SKM-1 (cell line): ENCODE measurements around the gene RAP1GAP2.
A peak's percentile ranks its signal among the peaks of the same experiment; 100 is the strongest.
"Not testable (repeated sequence)": the region's sequence is repeated elsewhere in the genome, so short reads cannot be mapped to it uniquely, and the experiment has no call there.

Experiments used
- DNase-seq: peaks from one replicate; lab custom pipeline; 2025; ENCODE audit not compliant: unreplicated experiment; lab: John Stamatoyannopoulos, UW

The RAP1GAP2 gene

DNA sequence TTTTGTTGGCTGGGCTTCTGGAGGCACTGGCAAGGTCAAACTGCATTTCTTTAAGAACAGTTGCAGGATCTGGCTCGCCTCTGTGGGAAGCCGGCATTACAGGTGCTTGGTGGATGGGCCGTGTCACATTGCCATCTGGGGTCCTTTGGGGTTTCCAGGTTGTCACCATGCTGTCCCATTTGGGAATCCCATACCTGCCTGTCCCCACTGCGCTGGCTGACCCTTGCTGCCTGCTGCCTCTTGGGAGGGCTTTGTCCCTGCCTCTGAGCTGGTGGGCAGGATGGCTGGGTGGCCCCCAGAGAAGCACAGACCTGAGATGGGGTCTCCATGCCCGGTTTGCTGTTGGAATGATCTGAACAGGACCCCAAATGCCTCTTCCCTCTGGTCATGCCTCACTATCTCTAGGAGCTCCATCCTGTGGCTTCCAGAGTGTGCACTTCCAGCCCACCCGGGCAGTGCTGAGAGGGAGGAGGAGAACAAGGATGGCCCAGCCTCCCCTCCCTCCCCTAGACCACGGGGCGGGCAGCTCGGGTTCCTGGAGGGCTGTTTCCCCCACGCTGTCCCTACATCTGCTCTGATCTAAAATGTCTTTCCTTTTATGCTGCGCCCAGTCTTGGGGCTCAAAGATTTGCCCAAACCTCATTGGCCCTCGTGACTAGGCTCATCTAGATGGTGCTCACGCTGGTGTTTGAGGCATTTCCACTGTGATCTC, 239.2 kb downstream of the RAP1GAP2 start:
- DNase-seq: no peak

DNA sequence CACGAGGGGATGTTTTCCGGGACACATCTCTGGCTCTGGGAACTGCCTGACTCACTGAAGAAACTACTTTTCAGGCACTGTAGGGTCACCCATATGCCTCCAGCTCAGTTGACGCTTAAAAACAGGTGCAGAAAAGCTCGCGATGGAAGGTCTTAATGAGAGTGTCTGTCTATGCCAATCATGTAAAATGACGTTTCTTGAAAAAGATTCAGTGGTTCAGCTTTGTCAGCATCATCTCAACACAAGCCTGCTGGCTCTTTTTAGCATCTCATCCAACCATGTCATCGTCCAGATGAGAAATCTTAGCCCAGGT, 239.7 kb downstream of the RAP1GAP2 start:
- DNase-seq: no peak

DNA sequence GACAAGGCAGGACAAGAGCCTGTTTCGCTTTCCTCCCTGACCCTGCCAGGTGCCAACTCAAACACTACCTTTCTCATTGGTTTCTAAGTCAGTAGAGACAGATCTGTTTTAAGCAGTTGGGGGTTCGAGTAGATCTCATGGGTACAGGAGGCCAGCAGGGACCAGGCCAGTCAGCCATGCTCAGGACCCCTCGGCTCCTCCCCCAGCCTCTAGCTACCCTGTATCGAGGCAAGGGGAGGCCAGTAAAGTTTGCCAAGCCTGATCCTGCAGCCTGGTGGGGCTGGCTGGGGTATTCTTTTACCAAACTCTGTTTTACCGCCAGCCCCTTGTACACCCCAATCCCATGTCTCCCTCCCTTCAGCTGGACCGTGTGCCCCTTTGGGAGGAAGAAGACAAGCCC, 240.6 kb downstream of the RAP1GAP2 start:
- no peak for DNase-seq

DNA sequence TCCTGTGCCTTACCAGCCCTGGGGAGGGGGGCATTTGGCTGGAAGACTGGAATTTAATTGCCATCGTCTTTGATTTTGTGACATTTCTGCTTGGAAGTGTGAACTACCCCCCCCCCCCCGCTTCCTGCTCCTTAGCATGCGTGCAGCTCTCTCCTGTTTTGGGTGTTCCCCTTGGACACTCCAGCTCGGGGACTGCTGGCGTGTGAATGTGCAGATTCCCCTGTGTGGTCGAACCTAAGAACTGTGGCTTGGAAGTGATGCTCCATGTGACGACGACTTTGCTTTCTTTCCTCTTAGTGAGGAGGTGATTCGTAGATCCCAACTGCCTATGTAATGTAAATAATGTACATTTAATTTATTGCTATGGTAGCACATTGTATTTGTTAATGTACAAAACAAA, 241.0 kb downstream of the RAP1GAP2 start:
- DNase-seq: no peak

DNA sequence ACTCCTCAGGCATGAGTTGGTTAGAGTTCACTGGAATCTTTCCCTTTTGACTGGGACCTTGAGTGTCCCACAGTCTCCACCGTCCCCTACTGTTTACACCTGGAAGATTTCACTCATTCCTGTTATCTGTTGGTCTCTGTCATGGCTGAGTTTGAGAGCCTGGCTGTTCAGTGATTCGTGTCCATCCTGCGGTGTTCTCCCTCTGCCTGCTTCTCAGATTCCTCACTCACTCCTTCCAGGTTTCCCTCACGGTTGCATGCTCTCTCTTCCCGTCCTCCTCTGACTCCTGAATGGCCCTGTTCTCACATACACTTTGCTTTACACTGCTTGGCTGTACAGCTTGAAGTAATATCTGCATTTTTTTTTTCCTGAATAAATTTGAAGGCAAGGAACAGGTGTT, 242.7 kb downstream of the RAP1GAP2 start:
- no peak for DNase-seq

DNA sequence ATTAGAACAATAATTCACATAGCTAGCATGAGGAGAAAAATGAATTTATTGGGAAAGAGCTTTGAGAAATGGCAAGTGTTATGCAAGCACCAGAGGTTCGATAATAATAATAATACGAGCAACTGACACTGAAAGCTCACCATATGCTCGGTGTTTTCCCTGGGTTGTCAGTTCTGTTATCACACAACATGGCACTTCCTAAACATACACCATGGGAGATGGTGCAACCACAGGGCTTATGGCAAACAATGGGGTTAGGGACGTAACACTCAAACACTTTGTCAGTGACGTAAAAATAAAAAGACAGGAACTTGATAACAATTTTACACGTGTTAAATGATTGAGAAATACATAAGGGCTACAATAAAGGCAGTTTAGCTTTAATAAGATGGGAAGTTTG, 243.5 kb downstream of the RAP1GAP2 start:
- DNase-seq: no peak

DNA sequence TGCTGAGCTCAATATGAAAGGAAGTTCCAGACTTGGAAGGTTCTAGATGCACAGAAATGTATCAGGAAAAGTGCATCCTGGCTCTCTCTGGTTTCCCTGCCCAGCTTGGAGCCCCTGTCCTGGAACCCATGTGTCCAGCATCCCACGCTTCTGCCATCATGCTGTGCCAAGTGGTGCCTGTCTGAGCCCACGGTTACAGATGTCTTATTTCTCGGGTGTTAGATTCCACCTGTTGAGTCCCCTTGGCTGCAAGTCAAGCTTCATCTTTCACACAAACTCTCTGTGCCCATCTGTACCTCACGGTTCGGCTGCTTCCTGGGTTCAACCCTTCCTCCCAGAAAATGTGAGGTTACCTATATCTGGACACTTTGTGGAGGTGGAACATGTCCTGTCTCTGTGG, 244.6 kb downstream of the RAP1GAP2 start:
- DNase-seq: no peak

DNA sequence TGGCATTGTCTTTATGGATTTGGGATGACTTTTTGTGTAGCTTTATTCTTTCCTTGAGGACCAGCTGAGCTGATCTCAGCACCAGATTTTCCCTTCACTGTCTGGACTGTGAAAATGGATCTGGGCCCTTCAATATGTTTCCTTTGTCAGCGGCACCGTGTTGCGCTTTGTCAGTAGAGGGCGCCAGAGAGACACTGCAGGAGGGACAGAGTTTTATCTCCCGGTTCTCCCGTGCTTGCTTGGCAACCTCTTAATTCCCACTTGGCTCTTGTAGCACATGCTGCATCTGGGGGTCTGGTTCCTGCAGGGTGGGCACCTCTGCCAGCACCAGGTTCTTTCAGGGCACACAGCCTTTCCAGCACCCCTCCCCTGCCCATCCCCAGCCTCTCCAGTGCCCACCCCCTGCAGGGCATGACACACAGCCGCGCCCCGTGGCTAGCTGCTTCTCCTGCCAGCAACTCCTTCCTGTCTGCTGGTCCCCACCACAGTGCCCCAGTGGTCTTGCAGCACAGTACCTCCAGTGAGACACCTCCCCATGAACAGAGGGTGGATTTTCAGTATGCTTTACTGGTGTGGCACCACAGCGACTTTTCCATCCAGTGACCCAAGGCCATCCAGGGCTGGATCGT, 247.6 kb downstream of the RAP1GAP2 start:
- DNase-seq: no peak

DNA sequence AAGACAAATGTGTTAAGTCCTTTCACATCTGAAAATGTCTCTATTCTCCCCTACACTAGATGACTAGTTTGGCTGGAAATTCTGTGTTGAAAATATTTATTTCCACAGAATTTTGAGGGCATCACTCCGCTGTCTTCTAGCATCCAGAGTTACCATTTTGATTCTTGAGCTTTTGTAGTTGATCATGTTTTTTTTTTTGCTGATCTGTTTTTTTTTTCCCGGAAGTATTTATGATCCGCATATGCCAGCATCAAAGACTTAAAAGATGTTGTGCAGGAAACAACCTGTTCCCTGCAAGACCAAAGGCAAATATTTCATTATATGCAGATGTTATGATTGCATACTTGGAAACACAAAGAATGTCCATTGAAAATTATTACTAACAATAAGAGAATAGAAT, 250.5 kb downstream of the RAP1GAP2 start:
- DNase-seq: no peak

DNA sequence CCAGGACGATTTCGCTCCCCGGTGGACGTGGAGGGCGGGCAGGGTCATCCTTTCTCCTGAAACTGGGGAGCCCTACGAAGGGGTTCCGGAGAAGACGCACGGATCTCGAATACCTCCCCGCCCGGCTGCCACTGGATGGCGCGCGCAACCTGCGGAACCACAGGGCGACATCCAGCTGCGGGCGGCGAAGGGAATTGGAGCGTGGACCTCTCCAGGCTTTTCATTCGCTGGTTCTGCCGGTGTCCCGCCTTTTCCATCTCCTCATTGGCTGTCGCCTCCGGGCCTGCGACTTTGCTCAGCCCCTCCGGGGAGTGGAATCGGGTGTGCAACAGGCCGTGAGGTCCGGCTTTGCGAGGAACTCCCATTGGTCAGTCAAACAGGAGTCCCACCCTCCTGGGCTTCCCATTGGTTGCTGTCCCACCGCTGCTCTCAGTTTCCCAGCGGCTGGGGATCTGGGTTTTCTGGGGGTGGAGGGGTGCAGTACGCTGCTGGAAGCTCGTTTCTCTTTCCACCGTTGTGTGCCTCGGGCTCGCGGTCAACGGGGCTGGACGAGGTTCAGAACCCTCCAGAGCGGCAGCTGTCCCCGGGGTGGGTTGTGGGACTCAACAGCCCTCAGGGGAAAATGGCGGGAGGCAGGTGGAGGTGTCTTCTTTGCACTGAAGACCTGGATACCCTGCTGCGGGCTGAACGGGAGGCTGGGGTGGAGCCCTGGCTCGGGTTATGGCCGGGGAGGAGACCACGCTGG, 252.7 kb downstream of the RAP1GAP2 start:
- peak; percentile 60 for DNase-seq

DNA sequence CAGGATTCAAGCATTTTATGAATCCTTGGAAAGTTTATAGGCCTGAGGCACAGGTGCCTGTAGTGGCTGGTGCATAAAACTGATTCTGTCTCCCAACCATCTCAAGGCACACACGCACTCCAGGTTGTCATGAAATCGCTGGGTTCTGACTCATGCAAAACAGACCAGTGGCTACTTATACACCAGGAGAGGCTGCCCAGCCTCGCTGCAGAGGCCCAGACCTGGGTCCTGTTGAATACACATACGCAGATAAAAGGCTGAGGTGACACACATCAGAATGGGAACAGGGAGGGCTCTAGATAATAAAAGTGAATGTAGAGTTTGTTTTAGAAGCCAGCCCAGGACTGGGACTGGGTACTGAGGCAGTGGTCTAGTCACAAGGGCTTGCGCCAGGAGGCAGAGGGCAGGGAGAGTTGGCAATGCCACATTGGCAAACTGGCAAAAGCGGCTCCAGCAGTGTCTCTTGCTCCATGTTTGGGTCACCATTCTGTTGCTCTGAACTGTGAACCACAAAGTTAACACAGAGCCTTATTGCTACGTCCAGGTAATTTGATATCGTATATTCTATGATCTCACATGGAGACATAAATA, 253.6 kb downstream of the RAP1GAP2 start:
- DNase-seq: no peak

DNA sequence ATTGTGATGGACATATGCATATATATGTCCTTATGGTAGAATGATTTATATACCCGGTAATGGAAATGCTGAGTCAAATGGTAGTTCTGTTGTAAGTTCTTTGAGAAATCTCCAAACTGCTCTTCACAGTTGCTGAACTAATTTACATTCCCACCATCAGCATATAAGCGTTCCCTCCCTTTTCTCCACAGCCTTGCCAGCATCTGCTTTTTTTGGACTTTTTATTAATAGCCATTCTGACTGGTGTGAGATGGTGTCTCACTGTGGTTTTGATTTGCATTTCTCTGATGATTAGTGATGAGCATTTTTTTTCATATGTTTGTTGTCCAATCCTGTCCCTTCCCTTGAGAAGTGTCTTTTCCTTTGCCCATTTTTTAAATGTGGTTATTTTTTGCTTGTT, 258.6 kb downstream of the RAP1GAP2 start:
- not testable (repeated sequence) for DNase-seq

DNA sequence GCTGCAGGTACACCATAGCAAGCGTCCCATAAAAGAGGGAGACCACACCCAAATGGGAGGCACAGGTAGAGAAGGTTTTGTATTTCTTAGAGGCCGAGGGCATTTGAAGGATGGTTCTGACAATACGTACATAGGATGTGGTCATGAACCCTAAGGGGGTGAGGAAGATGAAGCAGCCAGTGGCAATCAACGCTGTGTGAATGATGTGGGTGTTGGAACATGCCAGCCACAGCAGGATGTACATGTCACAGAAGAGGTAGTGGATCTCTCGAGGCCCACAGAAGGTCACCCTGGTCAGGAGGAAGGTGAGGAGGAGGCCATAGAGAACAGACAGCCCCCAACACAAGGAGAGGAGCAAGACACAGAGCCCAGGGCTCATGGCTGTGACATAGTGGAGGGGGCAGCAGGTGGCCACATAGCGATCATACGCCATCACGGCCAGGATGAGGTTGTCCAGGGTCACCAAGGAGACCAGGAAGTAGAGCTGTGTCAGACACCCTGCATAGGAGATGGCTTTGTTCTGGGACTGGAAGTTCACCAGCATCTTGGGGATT, 266.7 kb downstream of the RAP1GAP2 start:
- DNase-seq: not testable (repeated sequence)

DNA sequence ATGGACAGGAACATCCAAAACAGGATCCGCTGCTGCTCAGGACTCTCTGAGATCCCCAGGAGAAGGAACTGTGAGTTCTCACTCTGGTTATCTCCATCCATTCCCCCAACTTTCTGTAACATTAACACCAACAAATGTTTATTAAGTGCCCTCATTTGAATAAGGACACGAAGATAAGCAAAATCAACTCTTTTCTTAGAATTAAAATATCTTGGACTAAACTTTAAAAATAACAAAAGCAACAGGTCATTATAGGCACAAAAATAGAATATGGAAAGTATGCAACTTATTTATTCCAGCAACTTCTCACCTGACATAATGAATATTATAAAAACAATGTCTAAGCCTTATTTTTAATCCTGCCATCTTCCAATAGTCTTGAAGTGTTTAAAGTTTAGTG, 267.3 kb downstream of the RAP1GAP2 start, which contains the start of gene OR1D5:
OR1D5 (minus strand) TSS at position 101 of the 400 bp plus-strand sequence; CDS start at position 101, 0 bp downstream.
- DNase-seq: not testable (repeated sequence)

DNA sequence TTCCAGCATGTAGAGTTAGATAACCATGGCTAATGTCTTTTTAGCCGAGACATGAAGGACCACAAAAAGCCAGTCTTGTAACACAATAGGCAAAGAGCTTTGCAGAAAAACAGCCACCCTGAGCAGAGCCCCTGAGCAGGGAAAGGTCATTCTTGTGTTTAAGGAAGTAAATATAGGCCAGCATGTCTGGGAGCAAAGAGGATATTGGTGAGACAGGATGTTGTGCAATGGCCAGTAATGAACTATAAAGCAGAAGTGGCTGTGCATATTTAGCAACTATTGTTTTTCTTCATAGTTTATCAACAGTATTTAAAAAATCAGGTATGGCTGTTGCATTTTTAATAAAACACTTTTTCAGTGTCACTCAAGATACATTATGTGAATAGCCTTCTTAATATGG, 269.0 kb downstream of the RAP1GAP2 start:
- DNase-seq: peak; percentile 1

DNA sequence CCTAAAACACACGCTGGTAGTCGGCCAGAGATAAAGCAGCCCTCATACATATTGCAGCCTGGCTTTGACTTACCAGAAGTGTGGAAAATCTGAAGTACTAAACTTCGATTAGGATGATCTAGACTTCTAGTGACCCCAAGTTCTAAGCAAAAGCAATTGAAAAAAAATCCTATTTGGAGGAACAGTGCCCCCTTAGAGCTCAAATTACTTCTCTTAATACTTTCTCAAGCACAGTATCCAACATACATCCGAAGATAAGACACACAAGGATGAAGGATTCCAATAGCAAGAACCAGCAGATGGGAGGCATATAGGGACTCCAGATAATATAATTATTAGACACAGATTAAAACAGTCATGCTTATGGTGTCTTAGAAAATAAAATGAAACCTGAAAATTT, 277.6 kb downstream of the RAP1GAP2 start:
- DNase-seq: not testable (repeated sequence)
